Measurements from ENCODE around the gene TMEM79. TPM values are rescaled to one million over a fixed set of nuclear protein-coding genes. Genes with fewer than 3 reads are reported as not detected.
"Not testable (repeated sequence)": the region's sequence is repeated elsewhere in the genome, so short reads cannot be mapped to it uniquely, and the experiment has no call there.

TMEM79 gene
- total RNA-seq, 1 experiment from 2014 or later, result 2.6 TPM

- peaks cover 60% of the 10 kb centered on the region for H3K36me3 ChIP-seq
- no peak overlapping the region for H3K4me3 ChIP-seq
- H3K27me3 ChIP-seq, result no peaks in the 10 kb centered on the region
- no peak overlapping the region for H3K27ac ChIP-seq
- no peaks in the 10 kb centered on the region for H3K4me1 ChIP-seq
- H3K9me3 ChIP-seq (replicated peaks), result no peaks in the 10 kb centered on the region
- no peak for DNase-seq
Observed at GRCh38 chr1:156308078-156308477, 24.0 kb downstream of the TMEM79 start.

GRCh38 chr1:156310962-156311361 lies 26.8 kb downstream of the TMEM79 start:
- no peaks in the 10 kb centered on the region for H3K4me1 ChIP-seq
- peaks cover 78% of the 10 kb centered on the region for H3K36me3 ChIP-seq
- no peaks in the 10 kb centered on the region for H3K27me3 ChIP-seq
- no peaks in the 10 kb centered on the region for H3K9me3 ChIP-seq (replicated peaks)
- no peak overlapping the region for H3K4me3 ChIP-seq
- DNase-seq, result no peak
- no peak overlapping the region for H3K27ac ChIP-seq

GRCh38 chr1:156316909-156317308 lies 32.8 kb downstream of the TMEM79 start:
- H3K27ac ChIP-seq, result no peak overlapping the region
- H3K9me3 ChIP-seq (replicated peaks), result no peaks in the 10 kb centered on the region
- no peak for DNase-seq
- H3K36me3 ChIP-seq, result peaks cover 90% of the 10 kb centered on the region
- no peak overlapping the region for H3K4me3 ChIP-seq
- no peaks in the 10 kb centered on the region for H3K4me1 ChIP-seq
- no peaks in the 10 kb centered on the region for H3K27me3 ChIP-seq

GRCh38 chr1:156319664-156320063 lies 35.5 kb downstream of the TMEM79 start:
- H3K9me3 ChIP-seq (replicated peaks), result no peaks in the 10 kb centered on the region
- H3K36me3 ChIP-seq, result peaks cover 93% of the 10 kb centered on the region

GRCh38 chr1:156320560-156320959 lies 36.4 kb downstream of the TMEM79 start:
- DNase-seq, result no peak
- H3K36me3 ChIP-seq, result peaks cover 93% of the 10 kb centered on the region

More at GRCh38 chr1:156319664-156320063, 35.5 kb downstream of the TMEM79 start:
- H3K4me3 ChIP-seq, result no peak overlapping the region
- no peaks in the 10 kb centered on the region for H3K4me1 ChIP-seq
- no peak overlapping the region for H3K27ac ChIP-seq
- no peaks in the 10 kb centered on the region for H3K27me3 ChIP-seq
- DNase-seq, result peak in 1 of 2 experiments; percentile 39

GRCh38 chr1:156323179-156323578 lies 39.1 kb downstream of the TMEM79 start:
- not testable (repeated sequence) for H3K27me3 ChIP-seq; H3K4me1 ChIP-seq; H3K27ac ChIP-seq; DNase-seq; H3K4me3 ChIP-seq; H3K9me3 ChIP-seq (replicated peaks)
- H3K36me3 ChIP-seq, result peaks cover 79% of the 10 kb centered on the region

More at GRCh38 chr1:156320560-156320959, 36.4 kb downstream of the TMEM79 start:
- Histone ChIP-seq H3K9me3 (replicated peaks) (no peaks in the 10 kb centered on the region), H3K27ac (no peak overlapping the region), H3K4me3 (no peak overlapping the region), H3K27me3 (no peaks in the 10 kb centered on the region), H3K4me1 (no peaks in the 10 kb centered on the region)

- Histone ChIP-seq H3K36me3 (peaks cover 42% of the 10 kb centered on the region), H3K27me3 (no peaks in the 10 kb centered on the region), H3K4me1 (no peaks in the 10 kb centered on the region), H3K9me3 (replicated peaks) (no peaks in the 10 kb centered on the region), H3K4me3 (peak overlapping the region; percentile 76), H3K27ac (no peak overlapping the region)
- DNase-seq, result no peak
Observed at GRCh38 chr1:156336242-156336641, 52.1 kb downstream of the TMEM79 start.

GRCh38 chr1:156337052-156337887 lies 53.1 kb downstream of the TMEM79 start:
- H3K9me3 ChIP-seq (replicated peaks), result no peaks in the 10 kb centered on the region
- no peak for DNase-seq
- H3K4me1 ChIP-seq, result no peaks in the 10 kb centered on the region
- H3K36me3 ChIP-seq, result peaks cover 34% of the 10 kb centered on the region
- H3K4me3 ChIP-seq, result peak overlapping the region; percentile 76
- no peaks in the 10 kb centered on the region for H3K27me3 ChIP-seq
- H3K27ac ChIP-seq, result peak overlapping the region; percentile 61

GRCh38 chr1:156337888-156338179 lies 53.7 kb downstream of the TMEM79 start:
- Histone ChIP-seq H3K4me1 (no peaks in the 10 kb centered on the region), H3K9me3 (replicated peaks) (no peaks in the 10 kb centered on the region), H3K27ac (peak overlapping the region; percentile 61), H3K27me3 (no peaks in the 10 kb centered on the region), H3K4me3 (peak overlapping the region; percentile 76), H3K36me3 (peaks cover 28% of the 10 kb centered on the region)
- DNase-seq, result no peak

GRCh38 chr1:156338180-156338976 lies 54.3 kb downstream of the TMEM79 start, which contains the start of the genes CCT3 and TSACC:
Gene CCT3 (minus strand): TSS chr1:156338292. CDS start chr1:156338184, 108 bp downstream.
Gene TSACC (plus strand): TSS chr1:156338526. CDS start chr1:156339758, 1,232 bp downstream.
- no peaks in the 10 kb centered on the region for H3K9me3 ChIP-seq (replicated peaks)
- peak within 1 kb of the TSS; percentile 61 for H3K27ac ChIP-seq
- no peaks in the 10 kb centered on the region for H3K27me3 ChIP-seq
- DNase-seq, result peak; percentile 98 to 99
- peak within 1 kb of the TSS; percentile 76 for H3K4me3 ChIP-seq
- no peaks in the 10 kb centered on the region for H3K4me1 ChIP-seq
- H3K36me3 ChIP-seq, result peaks cover 24% of the 10 kb centered on the region

Other genes starting within 250 kb of the TMEM79 start
- 34.4 and 36.5 TPM in 2 replicates for gene UBQLN4, start 230.5 kb upstream of the TMEM79 start, total RNA-seq (2014; rRNA removed; shearing (Covaris generic))
- gene LAMTOR2, start 229.5 kb upstream of the TMEM79 start, total RNA-seq (2014; rRNA removed; shearing (Covaris generic)), result 24.8 and 33.3 TPM in 2 replicates
- not detected in 2 replicates for gene RAB25, start 223.2 kb upstream of the TMEM79 start, total RNA-seq (2014; rRNA removed; shearing (Covaris generic))
- gene MEX3A, start 201.9 kb upstream of the TMEM79 start, total RNA-seq (2014; rRNA removed; shearing (Covaris generic)), result 21.8 and 22.3 TPM in 2 replicates
- 113 and 114 TPM in 2 replicates for gene LMNA, start 169.6 kb upstream of the TMEM79 start, total RNA-seq (2014; rRNA removed; shearing (Covaris generic))
- 1.2 and 2.1 TPM in 2 replicates for gene SEMA4A, start 130.7 kb upstream of the TMEM79 start, total RNA-seq (2014; rRNA removed; shearing (Covaris generic))
- 12.3 and 12.9 TPM in 2 replicates for gene SLC25A44, start 90.2 kb upstream of the TMEM79 start, total RNA-seq (2014; rRNA removed; shearing (Covaris generic))
- gene PMF1, start 71.3 kb upstream of the TMEM79 start, total RNA-seq (2014; rRNA removed; shearing (Covaris generic)), result 59.7 and 63.5 TPM in 2 replicates
- gene BGLAP, start 42.1 kb upstream of the TMEM79 start, total RNA-seq (2014; rRNA removed; shearing (Covaris generic)), result 0.18 and 0.38 TPM in 2 replicates
- 1.2 and 1.7 TPM in 2 replicates for gene PAQR6, start 36.3 kb upstream of the TMEM79 start, total RNA-seq (2014; rRNA removed; shearing (Covaris generic))
- gene SMG5, start 1.5 kb upstream of the TMEM79 start, total RNA-seq (2014; rRNA removed; shearing (Covaris generic)), result 70.3 and 74.2 TPM in 2 replicates
- 4.7 and 6.1 TPM in 2 replicates for gene GLMP, start 11.4 kb downstream of the TMEM79 start, total RNA-seq (2014; rRNA removed; shearing (Covaris generic))
- 0.63 TPM in 1 of 2 replicates, not detected in the other for gene VHLL, start 15.0 kb downstream of the TMEM79 start, total RNA-seq (2014; rRNA removed; shearing (Covaris generic))
- 313 and 324 TPM in 2 replicates for gene CCT3, start 54.0 kb downstream of the TMEM79 start, total RNA-seq (2014; rRNA removed; shearing (Covaris generic))
- gene TSACC, start 54.2 kb downstream of the TMEM79 start, total RNA-seq (2014; rRNA removed; shearing (Covaris generic)), result 0.36 TPM in 1 of 2 replicates, not detected in the other
- not detected in 2 replicates for gene RHBG, start 84.9 kb downstream of the TMEM79 start, total RNA-seq (2014; rRNA removed; shearing (Covaris generic))
- gene MEF2D, start 216.4 kb downstream of the TMEM79 start, total RNA-seq (2014; rRNA removed; shearing (Covaris generic)), result 10.0 and 13.3 TPM in 2 replicates

All from SJCRH30 (cell line).